GM12875 (cell line): Measurements from ENCODE around the gene TUBB.
"Not testable (repeated sequence)": the region's sequence is repeated elsewhere in the genome, so short reads cannot be mapped to it uniquely, and the experiment has no call there.

ENCODE experiments used
- H3K4me3 ChIP-seq: one replicate; pipeline ENCODE4 v1.5.1; 2011; ENCODE audit warnings: low read depth, low read length, control low read depth
- CTCF ChIP-seq: IDR thresholded peaks from 2 replicates; pipeline ENCODE4 v1.5.1; 2011; ENCODE audit warnings: low read depth, mild to moderate bottlenecking, control low read depth, inconsistent platforms, low read length, moderate library complexity, borderline replicate concordance; ENCODE audit not compliant: insufficient read depth

The TUBB gene

GRCh38 chr6:30754631-30755030, 34.5 kb downstream of the TUBB start:
- no peak for TF ChIP-seq CTCF

GRCh38 chr6:30756405-30757003, 36.4 kb downstream of the TUBB start:
- not testable (repeated sequence) for H3K4me3 ChIP-seq

More at GRCh38 chr6:30754631-30755030, 34.5 kb downstream of the TUBB start:
- no peak overlapping the region for H3K4me3 ChIP-seq

GRCh38 chr6:30757261-30757904, 37.2 kb downstream of the TUBB start:
- no peak for TF ChIP-seq CTCF
- no peak overlapping the region for H3K4me3 ChIP-seq

GRCh38 chr6:30759575-30760239, 39.6 kb downstream of the TUBB start:
- TF ChIP-seq CTCF, result no peak
- H3K4me3 ChIP-seq, result no peak overlapping the region

- H3K4me3 ChIP-seq, result no peak overlapping the region
- no peak for TF ChIP-seq CTCF
Measured at GRCh38 chr6:30760549-30760948, 40.4 kb downstream of the TUBB start.

- no peak for TF ChIP-seq CTCF
- H3K4me3 ChIP-seq, result no peak overlapping the region
Measured at GRCh38 chr6:30761791-30762429, 41.8 kb downstream of the TUBB start.

GRCh38 chr6:30763155-30763617, 43.0 kb downstream of the TUBB start:
- H3K4me3 ChIP-seq, result no peak overlapping the region
- no peak for TF ChIP-seq CTCF
